GM19099 (cell line): ENCODE data around the gene SMTN.

Source experiments
- POLR2A ChIP-seq: IDR thresholded peaks from 3 replicates; pipeline ENCODE4 v1.6.1; 2011; ENCODE audit warnings: low read depth; ENCODE audit not compliant: insufficient read length; ENCODE audit errors: extremely low read depth

Gene SMTN

DNA sequence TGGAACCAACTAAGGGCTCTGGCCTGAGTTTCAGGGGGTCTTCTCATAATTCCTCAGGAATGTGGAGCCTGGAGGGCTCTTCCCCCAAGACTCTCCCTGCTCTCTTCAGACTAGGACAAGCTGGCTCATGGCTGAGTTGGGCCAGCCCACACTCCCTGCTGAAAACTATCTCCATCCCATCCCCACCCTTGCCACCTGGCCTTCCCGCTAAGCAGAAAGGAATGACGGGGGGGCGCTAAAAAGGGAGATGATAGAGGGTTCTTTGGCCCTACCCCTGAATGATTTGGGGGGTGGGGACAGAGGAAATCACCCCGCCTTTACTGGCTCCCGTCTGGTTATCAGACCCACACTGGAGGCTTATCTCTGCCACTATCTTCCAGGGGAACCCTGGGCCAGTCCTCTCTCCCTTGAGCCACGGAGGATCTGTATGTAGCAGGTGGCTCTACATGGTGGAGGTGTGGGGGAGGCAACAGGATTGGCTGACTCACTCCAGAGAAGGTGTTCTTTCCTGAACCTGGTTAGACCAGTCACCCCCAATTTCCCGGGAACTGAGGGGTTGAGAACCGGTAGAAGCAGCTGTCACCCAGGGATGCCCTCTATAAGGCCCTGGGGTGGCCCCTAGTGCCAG, 5.7 kb downstream of the SMTN start:
- TF ChIP-seq POLR2A, result no peak

DNA sequence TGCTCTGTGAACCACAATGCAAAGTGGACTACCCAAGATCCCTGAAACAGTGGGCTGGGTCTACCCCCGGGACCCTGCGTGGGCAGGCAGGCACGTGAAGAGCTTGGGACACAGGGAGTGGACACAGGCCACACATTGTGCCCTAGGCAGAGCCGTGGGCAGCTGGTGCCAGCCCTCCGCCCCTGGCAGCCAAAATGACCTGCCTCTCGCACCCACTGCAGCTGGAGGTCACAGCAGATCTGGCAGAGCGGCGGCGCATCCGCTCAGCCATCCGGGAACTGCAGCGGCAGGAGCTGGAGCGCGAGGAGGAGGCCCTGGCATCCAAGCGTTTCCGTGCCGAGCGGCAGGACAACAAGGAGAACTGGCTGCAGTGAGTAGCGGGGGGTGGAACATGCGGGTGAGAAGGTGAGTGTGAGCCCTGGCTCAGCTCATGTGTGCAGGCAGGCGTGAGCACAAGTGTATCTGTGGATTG, 6.7 kb downstream of the SMTN start:
- TF ChIP-seq POLR2A, result no peak

DNA sequence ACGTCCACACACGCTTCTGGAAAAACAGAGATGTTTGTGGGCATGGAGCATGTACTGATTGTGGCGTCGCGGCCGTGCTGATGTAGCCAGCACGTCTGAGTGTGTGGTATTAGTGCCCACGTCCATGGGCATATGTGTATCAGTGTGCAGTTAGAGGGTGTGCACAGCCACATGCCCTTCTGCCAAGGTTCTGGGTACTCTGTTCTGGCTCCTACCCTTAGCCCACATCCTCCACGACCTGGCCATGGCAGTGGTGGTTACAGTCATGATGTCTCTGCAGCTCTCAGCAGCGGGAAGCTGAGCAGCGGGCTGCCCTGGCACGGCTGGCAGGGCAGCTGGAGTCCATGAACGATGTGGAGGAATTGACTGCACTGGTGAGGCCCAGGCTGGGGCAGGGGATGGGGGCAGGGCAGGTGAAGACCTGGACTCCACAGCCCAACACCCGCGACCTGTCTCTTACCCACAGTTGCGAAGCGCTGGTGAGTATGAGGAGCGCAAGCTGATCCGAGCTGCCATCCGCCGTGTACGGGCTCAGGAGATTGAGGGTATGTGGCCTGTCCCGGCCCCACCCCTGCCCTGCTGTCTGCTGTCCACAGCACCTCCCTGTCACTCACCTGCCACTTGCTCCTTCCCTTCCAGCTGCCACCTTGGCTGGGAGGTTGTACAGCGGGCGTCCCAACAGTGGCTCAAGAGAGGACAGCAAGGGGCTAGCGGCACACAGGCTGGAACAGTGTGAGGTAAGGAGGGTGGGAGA, 7.3 kb downstream of the SMTN start:
- no peak for TF ChIP-seq POLR2A

DNA sequence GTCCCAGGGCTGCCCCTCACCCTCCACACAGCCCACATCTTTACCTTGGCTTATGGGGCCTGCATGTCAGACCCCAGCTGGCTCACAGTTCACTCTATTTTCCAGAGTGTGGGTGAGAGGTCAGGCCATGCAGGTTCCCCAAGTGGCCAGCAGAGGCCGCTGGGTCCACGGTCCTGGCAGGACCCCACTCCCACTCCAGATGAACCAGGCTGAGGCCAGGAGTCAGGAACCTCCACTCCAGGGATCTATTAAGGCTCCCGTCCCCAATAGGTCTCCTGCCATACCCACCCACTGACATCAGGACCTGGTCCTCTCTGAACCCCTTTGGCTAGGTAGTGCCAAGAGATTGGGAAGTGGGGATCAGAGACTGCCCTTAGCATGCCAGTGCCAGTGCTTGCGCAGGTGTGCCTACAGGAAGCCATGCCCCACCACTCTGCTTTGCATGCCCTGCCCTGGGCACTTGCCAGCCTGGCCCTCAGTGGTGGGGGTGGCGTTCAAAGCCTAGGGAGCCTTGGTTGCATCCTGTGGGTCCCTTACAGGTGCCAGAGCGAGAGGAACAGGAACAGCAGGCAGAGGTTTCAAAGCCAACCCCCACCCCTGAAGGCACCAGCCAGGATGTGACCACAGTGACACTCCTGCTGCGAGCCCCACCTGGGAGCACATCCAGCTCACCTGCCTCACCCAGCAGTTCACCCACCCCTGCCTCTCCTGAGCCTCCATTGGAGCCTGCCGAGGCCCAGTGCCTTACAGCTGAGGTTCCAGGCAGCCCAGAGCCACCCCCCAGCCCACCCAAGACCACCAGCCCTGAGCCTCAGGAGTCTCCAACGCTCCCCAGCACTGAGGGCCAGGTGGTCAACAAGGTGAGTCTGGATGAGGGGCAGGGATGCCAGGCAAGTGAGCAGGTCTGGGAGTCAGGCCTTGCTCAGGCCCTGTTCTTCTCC, 8.3 kb downstream of the SMTN start:
- TF ChIP-seq POLR2A, result no peak

DNA sequence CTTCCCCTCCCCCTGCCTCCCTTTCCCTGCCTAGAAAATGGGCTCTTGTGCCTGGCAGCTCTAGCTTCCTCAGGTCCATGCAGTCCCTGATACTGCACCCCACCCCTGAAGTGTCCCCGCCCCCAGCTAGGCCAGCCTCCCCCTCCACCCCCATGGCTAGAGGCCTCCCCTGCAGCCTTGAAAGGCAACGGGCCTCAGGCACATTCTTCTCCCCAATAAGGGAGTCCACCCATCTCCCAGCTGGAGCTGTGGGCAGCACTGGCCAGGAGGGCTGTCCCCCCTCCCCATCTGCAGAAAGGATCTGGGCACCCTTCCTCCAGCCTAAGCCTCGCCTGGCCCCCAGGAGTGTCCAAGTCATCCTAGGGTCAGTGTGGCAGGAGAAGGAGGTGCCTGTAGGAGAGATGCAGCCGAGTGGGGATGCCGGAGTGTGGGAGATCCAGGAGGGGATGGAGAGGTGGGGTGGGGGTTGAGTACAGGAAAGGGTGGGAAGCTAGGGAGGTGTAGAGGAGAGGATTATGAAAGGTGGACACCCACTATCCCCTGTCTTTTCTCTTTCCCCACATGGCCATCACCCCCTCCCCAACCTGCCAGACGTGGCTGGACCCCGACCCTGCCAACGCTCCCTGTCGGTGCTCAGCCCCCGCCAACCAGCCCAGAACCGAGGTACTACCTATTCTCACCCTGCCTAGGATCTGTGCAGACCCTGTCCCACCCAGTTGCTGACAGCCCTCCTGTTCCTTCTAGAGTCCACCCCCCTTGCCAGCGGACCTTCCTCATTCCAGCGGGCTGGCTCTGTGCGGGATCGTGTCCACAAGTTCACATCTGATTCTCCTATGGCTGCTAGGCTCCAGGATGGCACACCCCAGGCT, 9.3 kb downstream of the SMTN start:
- no peak for TF ChIP-seq POLR2A

DNA sequence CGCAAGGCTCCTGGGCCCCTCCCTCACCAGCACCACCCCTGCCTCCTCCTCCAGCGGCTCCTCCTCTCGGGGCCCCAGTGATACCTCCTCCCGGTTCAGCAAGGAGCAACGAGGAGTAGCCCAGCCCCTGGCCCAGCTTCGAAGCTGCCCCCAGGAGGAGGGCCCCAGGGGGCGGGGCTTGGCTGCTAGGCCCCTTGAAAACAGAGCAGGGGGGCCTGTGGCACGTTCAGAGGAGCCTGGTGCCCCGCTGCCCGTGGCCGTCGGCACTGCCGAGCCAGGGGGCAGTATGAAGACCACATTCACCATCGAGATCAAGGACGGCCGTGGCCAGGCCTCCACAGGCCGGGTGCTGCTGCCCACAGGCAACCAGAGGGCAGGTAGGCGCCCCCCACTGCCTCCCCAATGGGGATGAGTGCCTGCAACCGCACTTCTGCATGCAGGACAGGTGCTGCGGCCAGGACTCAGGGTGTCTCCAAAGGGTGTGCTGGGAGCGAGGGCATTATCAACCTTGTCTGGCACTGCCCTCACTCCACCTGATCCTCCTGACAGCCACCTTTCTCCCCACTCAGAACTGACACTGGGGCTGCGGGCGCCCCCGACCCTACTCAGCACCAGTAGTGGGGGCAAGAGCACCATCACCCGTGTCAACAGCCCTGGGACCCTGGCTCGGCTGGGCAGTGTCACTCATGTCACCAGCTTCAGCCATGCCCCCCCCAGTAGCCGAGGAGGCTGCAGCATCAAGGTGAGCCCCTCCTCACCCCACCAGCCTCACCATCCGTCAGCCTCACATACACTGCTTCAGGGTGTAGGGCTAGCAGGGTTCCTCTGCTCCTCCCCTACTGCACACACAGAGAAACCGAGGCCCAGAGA, 10.2 kb downstream of the SMTN start:
- no peak for TF ChIP-seq POLR2A

DNA sequence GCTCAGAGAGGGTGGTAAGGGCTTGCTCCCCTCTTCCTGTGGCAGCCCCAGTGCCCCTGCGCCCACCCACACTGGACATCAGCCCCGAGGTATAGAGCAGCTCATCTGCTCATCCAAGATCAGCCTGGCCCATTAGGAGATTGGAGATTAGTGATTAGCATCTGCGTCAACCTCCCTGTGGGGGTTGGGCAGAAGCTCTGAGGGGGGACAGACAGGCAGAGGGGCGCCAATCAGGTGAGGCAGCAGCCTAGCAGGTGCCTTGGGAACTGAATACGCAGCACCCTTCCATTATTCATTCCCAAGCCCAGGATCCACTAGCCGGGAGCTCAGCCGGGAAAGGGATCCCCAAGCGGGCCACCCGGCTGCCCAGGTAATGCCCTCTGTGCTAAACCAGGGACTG, 11.0 kb downstream of the SMTN start:
- no peak for TF ChIP-seq POLR2A

DNA sequence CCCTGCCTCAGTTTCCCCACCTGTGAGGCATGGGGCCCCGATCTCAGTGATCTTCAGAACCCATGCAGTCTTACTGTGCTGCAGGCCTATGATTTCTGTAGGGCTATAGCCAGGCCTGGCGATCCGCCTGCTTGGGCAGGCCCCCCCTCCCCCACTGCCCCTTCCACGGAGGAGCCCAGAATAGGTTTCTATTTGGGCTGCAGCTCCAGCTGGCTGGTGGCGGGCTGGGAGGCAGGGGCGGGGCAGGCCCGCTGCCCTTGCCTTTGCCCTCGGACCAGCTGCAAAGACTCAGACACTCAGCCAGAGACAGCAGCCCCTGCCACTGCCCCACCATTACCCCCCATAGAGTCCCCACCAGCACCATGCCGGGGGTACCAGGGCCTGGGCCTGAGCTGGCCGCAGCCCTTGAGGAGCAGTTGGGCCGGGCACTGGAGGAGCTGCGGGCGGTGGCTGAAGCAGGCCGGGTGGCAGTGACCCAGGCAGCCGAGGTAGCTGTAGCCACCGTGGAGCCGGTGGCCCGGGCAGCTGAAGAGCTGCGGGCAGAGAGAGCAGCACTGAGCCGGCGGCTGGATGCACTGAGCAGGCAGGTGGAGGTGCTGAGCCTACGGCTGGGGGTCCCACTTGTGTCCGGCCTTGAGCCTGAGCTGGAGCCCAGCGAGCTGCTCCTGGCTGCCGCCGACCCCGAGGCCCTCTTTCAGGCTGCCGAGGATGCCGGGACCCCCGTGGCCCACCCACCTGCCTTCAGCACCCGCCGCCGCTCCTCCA, 12.2 kb downstream of the SMTN start:
- no peak for TF ChIP-seq POLR2A

DNA sequence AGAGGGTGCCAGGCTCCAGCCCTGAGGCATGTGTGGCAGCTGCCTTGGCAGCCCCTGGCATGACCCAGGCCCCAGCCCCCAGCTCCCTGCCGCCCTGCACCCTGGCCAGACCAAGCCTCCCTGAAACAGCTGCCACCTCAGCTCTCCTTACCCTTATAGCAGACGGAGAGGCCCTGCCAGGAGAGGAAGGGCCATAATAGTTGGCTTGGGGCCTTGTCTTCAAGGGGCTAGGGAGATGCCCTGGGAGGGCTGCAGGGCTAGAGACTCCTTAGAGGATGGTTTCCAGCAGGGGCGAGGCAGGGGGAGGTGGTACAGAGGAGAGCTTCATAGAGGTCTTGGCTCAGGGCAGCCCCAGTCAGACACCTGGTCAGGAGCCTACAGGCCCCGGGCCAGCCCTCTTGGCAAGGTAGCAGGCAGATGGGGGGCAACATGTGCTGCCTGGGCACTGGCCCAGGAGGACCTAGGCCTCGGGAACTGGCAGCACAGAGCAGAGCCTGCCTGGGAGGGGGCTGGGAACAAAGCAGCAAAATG, 13.0 kb downstream of the SMTN start:
- no peak for TF ChIP-seq POLR2A

DNA sequence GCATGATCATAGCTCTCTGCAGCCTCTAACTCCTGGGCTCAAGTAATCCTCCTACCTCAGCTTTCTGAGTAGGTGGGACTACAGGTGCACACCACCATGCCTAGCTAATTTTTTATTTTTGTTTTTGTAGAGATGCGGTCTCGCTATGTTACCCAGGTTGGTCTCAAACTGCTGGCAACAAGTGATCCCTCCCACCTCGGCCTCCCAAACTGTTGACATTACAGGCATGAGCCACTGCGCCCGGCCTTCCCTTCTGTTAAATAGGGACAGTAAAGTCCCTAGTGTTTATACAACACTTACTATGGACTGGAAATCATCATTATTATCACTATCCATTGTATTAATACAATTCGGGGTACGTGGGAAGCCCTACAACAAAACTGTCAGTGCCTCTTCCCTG, 13.6 kb downstream of the SMTN start:
- no peak for TF ChIP-seq POLR2A

DNA sequence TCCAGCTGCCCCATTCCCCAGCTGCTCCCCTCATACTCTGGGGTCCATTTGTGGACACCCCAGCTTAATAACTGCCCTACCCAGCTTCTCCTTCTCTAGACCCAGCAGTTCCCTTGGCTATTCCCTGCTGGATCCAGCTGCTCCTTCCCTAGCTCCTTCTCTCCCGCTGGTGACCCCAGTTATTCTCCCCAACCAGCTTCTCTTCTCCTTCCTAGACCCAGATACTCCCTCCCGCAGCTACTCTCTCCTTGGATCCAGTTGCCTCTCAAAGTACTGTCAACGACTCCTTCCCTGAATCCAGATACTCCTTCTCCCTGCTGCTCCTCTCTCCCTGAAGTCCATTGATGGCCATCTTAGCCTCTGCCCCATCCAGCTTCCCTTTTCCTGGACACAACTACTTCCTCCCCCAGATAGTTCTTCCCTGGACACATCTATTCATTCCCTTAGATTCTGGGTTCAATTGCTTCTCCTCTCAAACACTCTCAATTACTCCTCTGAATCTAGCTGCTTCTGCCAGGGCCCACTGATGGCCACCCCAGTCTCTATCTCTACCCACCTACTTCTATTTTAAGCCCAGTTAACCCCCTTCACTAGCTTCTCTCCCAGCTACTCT, 14.6 kb downstream of the SMTN start:
- TF ChIP-seq POLR2A, result no peak

DNA sequence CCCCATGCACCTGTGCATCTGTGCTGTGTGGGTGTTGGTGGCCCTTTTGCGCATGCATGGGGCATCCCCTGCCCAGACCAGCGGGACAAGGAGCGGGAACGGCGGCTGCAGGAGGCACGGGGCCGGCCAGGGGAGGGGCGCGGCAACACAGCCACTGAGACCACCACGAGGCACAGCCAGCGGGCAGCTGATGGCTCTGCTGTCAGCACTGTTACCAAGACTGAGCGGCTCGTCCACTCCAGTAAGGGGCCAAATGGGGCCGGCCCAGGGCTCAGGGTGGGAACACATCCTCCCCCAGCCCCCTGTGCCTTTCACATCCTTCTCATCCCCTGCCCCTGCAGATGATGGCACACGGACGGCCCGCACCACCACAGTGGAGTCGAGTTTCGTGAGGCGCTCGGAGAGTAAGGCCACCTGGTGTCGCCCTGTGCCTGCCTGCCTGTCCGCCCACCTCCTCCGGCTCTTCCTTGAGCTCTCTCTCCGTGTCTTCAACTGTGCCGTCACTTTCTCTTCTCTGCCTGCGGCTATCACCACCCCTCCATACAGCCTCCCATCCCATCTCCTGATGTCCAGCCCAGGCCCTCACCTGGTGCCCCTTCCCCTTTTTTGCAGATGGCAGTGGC, 15.7 kb downstream of the SMTN start:
- TF ChIP-seq POLR2A, result no peak
